ENCODE results near the gene MTFMT. TPM values are rescaled to one million over a fixed set of nuclear protein-coding genes. Genes with fewer than 3 reads are reported as not detected.

Gene MTFMT
- total and polyA plus RNA-seq, 2 of the 4 experiments (the other 2 are of a cell fraction), result 8.9 to 21.3 TPM

DNA sequence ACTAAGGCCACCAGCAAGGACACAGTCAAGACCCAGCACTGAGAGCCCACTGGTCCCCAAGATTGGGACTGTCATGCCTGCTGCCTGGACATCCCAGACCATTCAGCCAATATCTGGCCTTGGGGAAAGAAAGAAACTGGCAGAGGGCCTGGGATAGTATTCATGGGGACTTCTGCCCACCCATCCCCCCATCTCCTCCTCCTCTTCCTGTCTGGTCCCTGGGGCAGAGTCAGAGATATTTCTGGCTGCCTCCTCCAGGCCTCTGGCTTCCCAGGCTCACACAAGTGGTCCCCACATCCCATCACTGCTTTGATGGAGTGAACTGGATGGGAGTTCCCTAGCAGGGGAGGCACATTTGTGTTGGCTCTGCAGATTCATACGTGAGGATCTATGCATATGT lies 42.6 kb upstream of the MTFMT start:
- H2AFZ ChIP-seq (replicated peaks; ENCODE audit: low read length, poor library complexity), result no peak overlapping the region
- peak overlapping the region in 1 of 2 experiments; percentile 36; a peak in 2 of 4 replicates for H4K8ac ChIP-seq (ENCODE audit: low read depth in 2 of 2, low read length in 2 of 2)
- H3K4me1 ChIP-seq (ENCODE audit: control insufficient read depth, insufficient read depth, low read length), result peaks cover 39% of the 10 kb centered on the region
- no peak overlapping the region for H3K4me3 ChIP-seq (ENCODE audit: insufficient read depth, low read depth, low read length)
- intact Hi-C loops (cut with micrococcal nuclease) (no loop called here), in situ Hi-C loops (cut with MboI; ENCODE audit: low sequenced_read_pairs) (no loop called here), dilution Hi-C loops (cut with HindIII; ENCODE audit: low sequenced_read_pairs, unreplicated experiment) (no loop called here)
- ATAC-seq (ENCODE audit: low read depth) (no peak), DNase-seq (peak; percentile 27)
- no peak for TF ChIP-seq CHD1 (IDR thresholded peaks at IDR 0.05; ENCODE audit: low read depth, low read length)
- TF ChIP-seq RCOR1 (IDR thresholded peaks at IDR 0.05; ENCODE audit: insufficient replicate concordance, low read length), result no peak
- TF ChIP-seq NFE2L2 (IDR thresholded peaks at IDR 0.05; ENCODE audit: low read depth, low read length), result no peak
- TF ChIP-seq RFX5 (IDR thresholded peaks at IDR 0.05; ENCODE audit: low read depth, low read length), result no peak
- no peak for TF ChIP-seq MAZ (IDR thresholded peaks at IDR 0.05; ENCODE audit: borderline replicate concordance, low read depth, low read length)
- TF ChIP-seq MXI1 (IDR thresholded peaks at IDR 0.05; ENCODE audit: borderline replicate concordance, low read depth, low read length), result no peak
- TF ChIP-seq, protein P1, sequence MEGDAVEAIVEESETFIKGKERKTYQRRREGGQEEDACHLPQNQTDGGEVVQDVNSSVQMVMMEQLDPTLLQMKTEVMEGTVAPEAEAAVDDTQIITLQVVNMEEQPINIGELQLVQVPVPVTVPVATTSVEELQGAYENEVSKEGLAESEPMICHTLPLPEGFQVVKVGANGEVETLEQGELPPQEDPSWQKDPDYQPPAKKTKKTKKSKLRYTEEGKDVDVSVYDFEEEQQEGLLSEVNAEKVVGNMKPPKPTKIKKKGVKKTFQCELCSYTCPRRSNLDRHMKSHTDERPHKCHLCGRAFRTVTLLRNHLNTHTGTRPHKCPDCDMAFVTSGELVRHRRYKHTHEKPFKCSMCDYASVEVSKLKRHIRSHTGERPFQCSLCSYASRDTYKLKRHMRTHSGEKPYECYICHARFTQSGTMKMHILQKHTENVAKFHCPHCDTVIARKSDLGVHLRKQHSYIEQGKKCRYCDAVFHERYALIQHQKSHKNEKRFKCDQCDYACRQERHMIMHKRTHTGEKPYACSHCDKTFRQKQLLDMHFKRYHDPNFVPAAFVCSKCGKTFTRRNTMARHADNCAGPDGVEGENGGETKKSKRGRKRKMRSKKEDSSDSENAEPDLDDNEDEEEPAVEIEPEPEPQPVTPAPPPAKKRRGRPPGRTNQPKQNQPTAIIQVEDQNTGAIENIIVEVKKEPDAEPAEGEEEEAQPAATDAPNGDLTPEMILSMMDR (conservative IDR thresholded peaks at IDR 0.05; ENCODE audit: low read depth, low read length), result no peak
- TF ChIP-seq MAFK (IDR thresholded peaks at IDR 0.05; ENCODE audit: low read depth, low read length), result no peak
- TF ChIP-seq POLR2A (IDR thresholded peaks at IDR 0.05; ENCODE audit: low read depth, low read length), result no peak
- TF ChIP-seq, protein P2, sequence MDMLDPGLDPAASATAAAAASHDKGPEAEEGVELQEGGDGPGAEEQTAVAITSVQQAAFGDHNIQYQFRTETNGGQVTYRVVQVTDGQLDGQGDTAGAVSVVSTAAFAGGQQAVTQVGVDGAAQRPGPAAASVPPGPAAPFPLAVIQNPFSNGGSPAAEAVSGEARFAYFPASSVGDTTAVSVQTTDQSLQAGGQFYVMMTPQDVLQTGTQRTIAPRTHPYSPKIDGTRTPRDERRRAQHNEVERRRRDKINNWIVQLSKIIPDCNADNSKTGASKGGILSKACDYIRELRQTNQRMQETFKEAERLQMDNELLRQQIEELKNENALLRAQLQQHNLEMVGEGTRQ (IDR thresholded peaks at IDR 0.05; ENCODE audit: low read depth, low read length), result no peak
- no peak for TF ChIP-seq FOS (IDR thresholded peaks at IDR 0.05; ENCODE audit: low read depth, low read length)
- TF ChIP-seq SMC3 (IDR thresholded peaks at IDR 0.05; ENCODE audit: low read depth, low read length), result no peak
- no peak for TF ChIP-seq BHLHE40 (IDR thresholded peaks at IDR 0.05; ENCODE audit: low read depth, low read length)
- TF ChIP-seq, protein P3, sequence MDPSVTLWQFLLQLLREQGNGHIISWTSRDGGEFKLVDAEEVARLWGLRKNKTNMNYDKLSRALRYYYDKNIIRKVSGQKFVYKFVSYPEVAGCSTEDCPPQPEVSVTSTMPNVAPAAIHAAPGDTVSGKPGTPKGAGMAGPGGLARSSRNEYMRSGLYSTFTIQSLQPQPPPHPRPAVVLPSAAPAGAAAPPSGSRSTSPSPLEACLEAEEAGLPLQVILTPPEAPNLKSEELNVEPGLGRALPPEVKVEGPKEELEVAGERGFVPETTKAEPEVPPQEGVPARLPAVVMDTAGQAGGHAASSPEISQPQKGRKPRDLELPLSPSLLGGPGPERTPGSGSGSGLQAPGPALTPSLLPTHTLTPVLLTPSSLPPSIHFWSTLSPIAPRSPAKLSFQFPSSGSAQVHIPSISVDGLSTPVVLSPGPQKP (IDR thresholded peaks at IDR 0.05; ENCODE audit: borderline replicate concordance, low read depth, low read length), result no peak
- H4K5ac ChIP-seq (ENCODE audit: low read depth, low read length), result no peak overlapping the region; the same call in 1 of the 2 replicates
- no peaks in the 10 kb centered on the region for H3K9me3 ChIP-seq (ENCODE audit: control insufficient read depth, insufficient read depth, low read length)
- H3K9ac ChIP-seq (ENCODE audit: low read depth, low read length), result no peak overlapping the region
- peaks cover 9% of the 10 kb centered on the region for H4K20me1 ChIP-seq (ENCODE audit: insufficient read depth, low read length)
- no TSS peak for BruUV-seq (replicated peaks)
- H2BK5ac ChIP-seq (ENCODE audit: low read depth, low read length, poor library complexity, severe bottlenecking), result no peak overlapping the region
- POLR2A ChIA-PET (ENCODE audit: unreplicated experiment), result no interaction called here
- no peak overlapping the region for H3K27ac ChIP-seq (ENCODE audit: insufficient read depth, low read length)
- peaks cover 37% of the 10 kb centered on the region for H3K9me1 ChIP-seq (ENCODE audit: insufficient read depth, low read length)
- 0 out of 2 replicates have a peak overlapping the region, but pooled peaks have one; percentile 27 for H2BK20ac ChIP-seq (ENCODE audit: low read depth, low read length)
- peaks cover 4% of the 10 kb centered on the region; the same call in 1 of the 2 replicates for H3K27me3 ChIP-seq (ENCODE audit: control insufficient read depth, insufficient read depth, low read length)
- H3K79me1 ChIP-seq (ENCODE audit: low read depth in 1 of 2, low read length in 2 of 2), result no peaks in the 10 kb centered on the region
- CTCF ChIA-PET, result no interaction called here
- peak overlapping the region; percentile 37; the same call in 1 of the 2 replicates for H3K18ac ChIP-seq (ENCODE audit: low read depth, low read length)
- peak overlapping the region; percentile 81 for H2AK5ac ChIP-seq (ENCODE audit: low read depth, low read length)
- no peak overlapping the region for H3K56ac ChIP-seq (ENCODE audit: extremely low read depth, insufficient read depth, low read length)
- H3K23ac ChIP-seq (ENCODE audit: low read depth, low read length), result no peak overlapping the region
- H2BK15ac ChIP-seq (ENCODE audit: low read depth, low read length), result peak overlapping the region; percentile 77; the same call in 2 of the 3 replicates
- H2AK9ac ChIP-seq (replicated peaks; ENCODE audit: low read depth, low read length, poor library complexity), result no peak overlapping the region
- H4K91ac ChIP-seq (ENCODE audit: insufficient read depth, low read depth, low read length), result peak overlapping the region; percentile 32; the same call in 1 of the 2 replicates
- no peaks in the 10 kb centered on the region for H3K36me3 ChIP-seq (ENCODE audit: control insufficient read depth, insufficient read depth, low read length)
- H3K4ac ChIP-seq (ENCODE audit: low read depth, low read length), result peak overlapping the region; percentile 42; the same call in 1 of the 2 replicates
- no CpG with 5 or more reads among the region's 1 CpG for WGBS, 2 experiments (ENCODE audit: extremely low coverage in 2 of 2, insufficient read length in 1 of 2)
- peak overlapping the region; percentile 22; the same call in 1 of the 2 replicates for H3K14ac ChIP-seq (replicated peaks; ENCODE audit: low read depth, low read length)
- H3K4me2 ChIP-seq (ENCODE audit: low read depth, low read length), result no peak overlapping the region
- peak overlapping the region; percentile 53; the same call in 1 of the 2 replicates for H2BK120ac ChIP-seq (ENCODE audit: low read depth, low read length)

Data from IMR-90 (cell line).